HepG2 (cell line): Measurements from ENCODE around the gene CIBAR2. TPM values are rescaled to one million over a fixed set of nuclear protein-coding genes. Genes with fewer than 3 reads are reported as not detected.
A peak's percentile ranks its signal among the peaks of the same experiment; 100 is the strongest.

Experiments
- ATF7-NPFF ChIP-seq: sonication (generic); formaldehyde crosslinking; IDR thresholded peaks from 2 replicates; pipeline ENCODE4 v1.8.1; 2023; ENCODE audit warnings: mild to moderate bottlenecking, low read depth, missing genetic modification reagents, moderate library complexity
- CBX2 ChIP-seq, 2 experiments: fragments of 200-600 bp in 1 of 2; sonication (generic); formaldehyde crosslinking in 1 of 2; IDR thresholded peaks; 2 replicates each; pipeline versions ENCODE4 v1.7.0 to v1.8.1; 2018 to 2022; ENCODE audit warnings: low read depth in 2 of 2, low read length in 1 of 2, mild to moderate bottlenecking in 1 of 2, missing genetic modification reagents in 1 of 2
- DNMT3B ChIP-seq: conservative IDR thresholded peaks from 2 replicates; pipeline ENCODE4 v1.6.1; 2016; ENCODE audit warnings: missing biosample characterization, control low read depth
- EEA1 ChIP-seq: sonication (generic); formaldehyde crosslinking; IDR thresholded peaks from 2 replicates; pipeline ENCODE4 v1.5.1; 2020; ENCODE audit warnings: mild to moderate bottlenecking, missing genetic modification reagents, borderline replicate concordance
- GLI4 ChIP-seq: sonication (generic); formaldehyde crosslinking; IDR thresholded peaks from 2 replicates; pipeline ENCODE4 v1.5.1; 2020; ENCODE audit warnings: missing genetic modification reagents, mild to moderate bottlenecking, moderate library complexity, borderline replicate concordance
- HHEX ChIP-seq: IDR thresholded peaks from 2 replicates; pipeline ENCODE4 v1.6.1; 2016; ENCODE audit warnings: control low read depth
- NR3C1 ChIP-seq: sonication (generic); formaldehyde crosslinking; IDR thresholded peaks from 2 replicates; pipeline ENCODE4 v1.4.0; 2020; ENCODE audit warnings: missing genetic modification reagents
- RFX1 ChIP-seq: fragments of 450-650 bp; IDR thresholded peaks from 2 replicates; pipeline ENCODE4 v1.6.1; 2017
- SP2 ChIP-seq: sonication (generic); formaldehyde crosslinking; IDR thresholded peaks from 2 replicates; pipeline ENCODE4 v1.5.1; 2020; ENCODE audit warnings: mild to moderate bottlenecking, missing genetic modification reagents
- TARDBP ChIP-seq: sonication (generic); formaldehyde crosslinking; IDR thresholded peaks from 2 replicates; pipeline ENCODE4 v1.8.0; 2022; ENCODE audit warnings: mild to moderate bottlenecking, missing genetic modification reagents
- ZNF225 ChIP-seq: sonication (generic); formaldehyde crosslinking; IDR thresholded peaks from 2 replicates; pipeline ENCODE4 v1.4.0; 2020; ENCODE audit warnings: mild to moderate bottlenecking, missing genetic modification reagents
- ZNF337 ChIP-seq: sonication (generic); formaldehyde crosslinking; IDR thresholded peaks from 2 replicates; pipeline ENCODE4 v1.5.1; 2020; ENCODE audit warnings: missing genetic modification reagents, low read depth, mild to moderate bottlenecking, borderline replicate concordance
- ZNF33B ChIP-seq: sonication (generic); formaldehyde crosslinking; IDR thresholded peaks from 2 replicates; pipeline ENCODE4 v1.5.1; 2020; ENCODE audit warnings: mild to moderate bottlenecking, missing genetic modification reagents
- ZNF484 ChIP-seq: sonication (generic); formaldehyde crosslinking; IDR thresholded peaks from 2 replicates; pipeline ENCODE4 v1.5.1; 2020; ENCODE audit warnings: mild to moderate bottlenecking, low read depth, missing genetic modification reagents, borderline replicate concordance
- ZNF609 ChIP-seq: sonication (generic); formaldehyde crosslinking; IDR thresholded peaks from 2 replicates; pipeline ENCODE4 v1.4.0; 2020; ENCODE audit warnings: mild to moderate bottlenecking, missing genetic modification reagents, borderline replicate concordance
- ZNF777 ChIP-seq: sonication (generic); formaldehyde crosslinking; IDR thresholded peaks from 2 replicates; pipeline ENCODE4 v1.4.0; 2020; ENCODE audit warnings: missing genetic modification reagents
- ZNF839 ChIP-seq: sonication (generic); formaldehyde crosslinking; IDR thresholded peaks from 2 replicates; pipeline ENCODE4 v1.4.0; 2020; ENCODE audit warnings: missing genetic modification reagents, mild to moderate bottlenecking, borderline replicate concordance
- polyA plus RNA-seq, 8 experiments: library from polyadenylated mRNA; depleted of rRNA in 3 of 8; stranded (reverse) in 7 of 8; unstranded in 1 of 8; fragments of >200 nt; fragmentation: Illumina TruSeq in 4 of 8; extraction: Trizol in 4 of 8; gene quantifications; 2 replicates each; pipeline versions ENCODE4 v1.2.1 to v1.2.3, GENCODE V29; 2011 to 2016; ENCODE audit warnings: low read depth in 4 of 8, missing spikeins in 1 of 8, mixed read lengths in 1 of 8; ENCODE audit not compliant: insufficient read depth in 1 of 8
- total RNA-seq, 5 experiments: library from RNA; depleted of rRNA; stranded (reverse); fragments of >200 nt; fragmentation: Illumina TruSeq; extraction: Trizol; gene quantifications; 2 replicates each; pipeline ENCODE4 v1.2.3, GENCODE V29; 2016; ENCODE audit warnings: low read depth in 1 of 5
- TF ChIP-seq, protein P1 (sequence below): fragments of 450-650 bp; IDR thresholded peaks from 2 replicates; pipeline ENCODE4 v1.6.1; 2017; ENCODE audit warnings: mild to moderate bottlenecking
- TF ChIP-seq, protein P2 (sequence below): sonication (generic); formaldehyde crosslinking; IDR thresholded peaks from 2 replicates; pipeline ENCODE4 v1.9.0; 2022; ENCODE audit warnings: low read depth, missing genetic modification reagents

The CIBAR2 gene
- total and polyA plus RNA-seq, 2 of the 13 experiments (the other 11 are each of a cell fraction or from before 2014, with no cell fraction given), result not detected

GRCh38 chr16:85159179-85159980 is 47.1 kb upstream of the CIBAR2 start (continued):
- TF ChIP-seq TARDBP, result no peak
- no peak for TF ChIP-seq RFX1
- TF ChIP-seq HHEX (CRISPR knock-in tag), result no peak
- no peak for TF ChIP-seq SP2 (CRISPR knock-in tag)
- TF ChIP-seq, protein P1, sequence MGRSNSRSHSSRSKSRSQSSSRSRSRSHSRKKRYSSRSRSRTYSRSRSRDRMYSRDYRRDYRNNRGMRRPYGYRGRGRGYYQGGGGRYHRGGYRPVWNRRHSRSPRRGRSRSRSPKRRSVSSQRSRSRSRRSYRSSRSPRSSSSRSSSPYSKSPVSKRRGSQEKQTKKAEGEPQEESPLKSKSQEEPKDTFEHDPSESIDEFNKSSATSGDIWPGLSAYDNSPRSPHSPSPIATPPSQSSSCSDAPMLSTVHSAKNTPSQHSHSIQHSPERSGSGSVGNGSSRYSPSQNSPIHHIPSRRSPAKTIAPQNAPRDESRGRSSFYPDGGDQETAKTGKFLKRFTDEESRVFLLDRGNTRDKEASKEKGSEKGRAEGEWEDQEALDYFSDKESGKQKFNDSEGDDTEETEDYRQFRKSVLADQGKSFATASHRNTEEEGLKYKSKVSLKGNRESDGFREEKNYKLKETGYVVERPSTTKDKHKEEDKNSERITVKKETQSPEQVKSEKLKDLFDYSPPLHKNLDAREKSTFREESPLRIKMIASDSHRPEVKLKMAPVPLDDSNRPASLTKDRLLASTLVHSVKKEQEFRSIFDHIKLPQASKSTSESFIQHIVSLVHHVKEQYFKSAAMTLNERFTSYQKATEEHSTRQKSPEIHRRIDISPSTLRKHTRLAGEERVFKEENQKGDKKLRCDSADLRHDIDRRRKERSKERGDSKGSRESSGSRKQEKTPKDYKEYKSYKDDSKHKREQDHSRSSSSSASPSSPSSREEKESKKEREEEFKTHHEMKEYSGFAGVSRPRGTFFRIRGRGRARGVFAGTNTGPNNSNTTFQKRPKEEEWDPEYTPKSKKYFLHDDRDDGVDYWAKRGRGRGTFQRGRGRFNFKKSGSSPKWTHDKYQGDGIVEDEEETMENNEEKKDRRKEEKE, result no peak
- peak; percentile 72 for TF ChIP-seq ZNF609 (CRISPR knock-in tag)
- no peak; the same call in 1 of the 2 replicates for TF ChIP-seq ATF7-NPFF (CRISPR knock-in tag)
- peak; percentile 90; the same call in 1 of the 2 replicates for TF ChIP-seq GLI4
- TF ChIP-seq DNMT3B (CRISPR knock-in tag), result no peak; the same call in 1 of the 2 replicates
- no peak for TF ChIP-seq NR3C1 (CRISPR knock-in tag)
- 0 out of 2 replicates have a peak, but pooled peaks have one; percentile 25 for TF ChIP-seq ZNF337 (CRISPR knock-in tag)
- TF ChIP-seq ZNF777, result no peak
- TF ChIP-seq ZNF839 (CRISPR knock-in tag), result no peak
- TF ChIP-seq CBX2 (IDR thresholded peaks at IDR 0.05; ENCODE audit: low read depth, low read length), result no peak
- TF ChIP-seq CBX2 (CRISPR knock-in tag; IDR thresholded peaks at IDR 0.05; ENCODE audit: low read depth), result no peak
- TF ChIP-seq, protein P2, sequence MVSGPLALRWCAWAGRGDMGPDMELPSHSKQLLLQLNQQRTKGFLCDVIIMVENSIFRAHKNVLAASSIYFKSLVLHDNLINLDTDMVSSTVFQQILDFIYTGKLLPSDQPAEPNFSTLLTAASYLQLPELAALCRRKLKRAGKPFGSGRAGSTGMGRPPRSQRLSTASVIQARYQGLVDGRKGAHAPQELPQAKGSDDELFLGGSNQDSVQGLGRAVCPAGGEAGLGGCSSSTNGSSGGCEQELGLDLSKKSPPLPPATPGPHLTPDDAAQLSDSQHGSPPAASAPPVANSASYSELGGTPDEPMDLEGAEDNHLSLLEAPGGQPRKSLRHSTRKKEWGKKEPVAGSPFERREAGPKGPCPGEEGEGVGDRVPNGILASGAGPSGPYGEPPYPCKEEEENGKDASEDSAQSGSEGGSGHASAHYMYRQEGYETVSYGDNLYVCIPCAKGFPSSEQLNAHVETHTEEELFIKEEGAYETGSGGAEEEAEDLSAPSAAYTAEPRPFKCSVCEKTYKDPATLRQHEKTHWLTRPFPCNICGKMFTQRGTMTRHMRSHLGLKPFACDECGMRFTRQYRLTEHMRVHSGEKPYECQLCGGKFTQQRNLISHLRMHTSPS, result no peak; the same call in 1 of the 2 replicates
- no peak for TF ChIP-seq ZNF225 (CRISPR knock-in tag)
- no peak for TF ChIP-seq ZNF484 (CRISPR knock-in tag)
- no peak; the same call in 1 of the 2 replicates for TF ChIP-seq EEA1 (CRISPR knock-in tag)
- 0 out of 2 replicates have a peak, but pooled peaks have one; percentile 85 for TF ChIP-seq ZNF33B
